Lower lobe of right lung (tissue), 2 donors: Measurements from ENCODE around the gene ZNF511. TPM values are rescaled to one million over a fixed set of nuclear protein-coding genes. Genes with fewer than 3 reads are reported as not detected.

Experiments used
- ATAC-seq, 2 donors: fragments of 200-7000 bp; cut with Tn5 transposase; one replicate each; pipeline ENCODE4 v1.9.1; 2020 to 2022; ENCODE audit warnings: mild to moderate bottlenecking in 2 of 2, moderate library complexity in 2 of 2
- DNase-seq: peaks from one replicate; pipeline ENCODE4 v3.0.0-alpha.2; 2020
- H3K27ac ChIP-seq: fragments of 200-600 bp; one replicate; pipeline ENCODE4 v1.8.0; 2022
- H3K27me3 ChIP-seq: fragments of 200-600 bp; one replicate; pipeline ENCODE4 v1.8.0; 2022; ENCODE audit warnings: low read depth
- H3K36me3 ChIP-seq: fragments of 200-600 bp; one replicate; pipeline ENCODE4 v1.8.0; 2022; ENCODE audit warnings: mild to moderate bottlenecking
- H3K4me1 ChIP-seq: fragments of 200-600 bp; one replicate; pipeline ENCODE4 v1.8.0; 2022
- H3K4me3 ChIP-seq: fragments of 200-600 bp; one replicate; pipeline ENCODE4 v1.8.0; 2022; ENCODE audit warnings: mild to moderate bottlenecking
- H3K9me3 ChIP-seq: fragments of 200-600 bp; one replicate; pipeline ENCODE4 v1.8.0; 2022
- CTCF ChIP-seq: fragments of 200-600 bp; IDR thresholded peaks from one replicate; pipeline ENCODE4 v1.8.0; 2022; ENCODE audit warnings: antibody characterized with exemption, mild to moderate bottlenecking
- intact Hi-C: fragments of 100-400 bp; cut with DNase I; formaldehyde crosslinking; loops from one replicate; pipeline ENCODE4 v1.11.0; 2022
- long read RNA-seq: library from polyadenylated mRNA; unstranded; transcript quantifications from one replicate; pipeline ENCODE4 v2.0.0, GENCODE V29; 2021
- total RNA-seq: library from RNA; stranded (reverse); fragmentation: NEBNext Ultra II Directional; extraction: Animal tissue kit (Norgen Biotek cat#: 25700); gene quantifications from one replicate; pipeline ENCODE4 v1.2.1, GENCODE V29; 2021
- donor health status: DM: no; HTN: yes; CAD: no; lungs with severe emphysema.

The ZNF511 gene
- 44.8 TPM for total RNA-seq
- long read RNA-seq, transcript ZNF511-202 (6 exons, 1,520 nt) = major isoform, 53 of 71 reads
- long read RNA-seq, transcript ZNF511-201 (5 exons, 2,004 nt) = minor isoform, 8 of 71 reads
- long read RNA-seq, partial matches to known transcripts = 1 of 71 reads
- long read RNA-seq, other reads (novel, unspliced or antisense) = 9 of 71 reads

GRCh38 chr10:133308421-133309099, at the start of gene ZNF511, which contains the start of gene TUBGCP2:
TSS of gene ZNF511 (plus strand) at chr10:133308914. CDS start at chr10:133308944, 30 bp downstream.
TSS of gene TUBGCP2 (minus strand) at chr10:133308872. CDS start at chr10:133302941, 5,931 bp downstream.
- DNase-seq (peak; percentile 90), ATAC-seq (peak; percentile 93 to 94)
- intact Hi-C loops = no loop called here
- Histone ChIP-seq H3K4me3 (peak within 1 kb of the TSS; percentile 96), H3K9me3 (no peaks in the 10 kb centered on the region), H3K27me3 (no peaks in the 10 kb centered on the region), H3K36me3 (peaks cover 40% of the 10 kb centered on the region), H3K27ac (peak within 1 kb of the TSS; percentile 99), H3K4me1 (peaks cover 28% of the 10 kb centered on the region)
- no peak for TF ChIP-seq CTCF

- Histone ChIP-seq H3K27me3 (no peaks in the 10 kb centered on the region), H3K27ac (peak overlapping the region; percentile 87), H3K4me3 (no peak overlapping the region), H3K36me3 (no peaks in the 10 kb centered on the region), H3K9me3 (no peaks in the 10 kb centered on the region), H3K4me1 (peaks cover 63% of the 10 kb centered on the region)
- intact Hi-C loops = no loop called here
- TF ChIP-seq CTCF = no peak
- ATAC-seq (no peak), DNase-seq (no peak)
These were observed 49.1 kb upstream of the ZNF511 start for GRCh38 chr10:133259602-133259989.

GRCh38 chr10:133260895-133261725, 47.6 kb upstream of the ZNF511 start:
- H3K4me1 ChIP-seq = peaks cover 63% of the 10 kb centered on the region
- ATAC-seq (peak; percentile 57 to 58), DNase-seq (peak; percentile 85)
- H3K9me3 ChIP-seq = no peaks in the 10 kb centered on the region
- H3K4me3 ChIP-seq = peak overlapping the region; percentile 65
- intact Hi-C loops = no loop called here
- peak overlapping the region; percentile 93 for H3K27ac ChIP-seq
- TF ChIP-seq CTCF = no peak
- no peaks in the 10 kb centered on the region for H3K36me3 ChIP-seq
- H3K27me3 ChIP-seq = no peaks in the 10 kb centered on the region

GRCh38 chr10:133261726-133262325, 46.9 kb upstream of the ZNF511 start:
- TF ChIP-seq CTCF = no peak
- Histone ChIP-seq H3K27me3 (no peaks in the 10 kb centered on the region), H3K36me3 (no peaks in the 10 kb centered on the region), H3K4me1 (peaks cover 62% of the 10 kb centered on the region), H3K9me3 (no peaks in the 10 kb centered on the region), H3K27ac (peak overlapping the region; percentile 93), H3K4me3 (peak overlapping the region; percentile 65)
- ATAC-seq = peak; percentile 83 to 84
- DNase-seq = peak; percentile 94
- intact Hi-C loops = no loop called here

- no peak overlapping the region for H3K4me3 ChIP-seq
- H3K27me3 ChIP-seq = no peaks in the 10 kb centered on the region
- H3K36me3 ChIP-seq = no peaks in the 10 kb centered on the region
- no peak for TF ChIP-seq CTCF
- ATAC-seq = no peak
- no peak for DNase-seq
- H3K27ac ChIP-seq = no peak overlapping the region
- intact Hi-C loops = no loop called here
- peaks cover 53% of the 10 kb centered on the region for H3K4me1 ChIP-seq
- no peaks in the 10 kb centered on the region for H3K9me3 ChIP-seq
These were observed 46.0 kb upstream of the ZNF511 start for GRCh38 chr10:133262696-133263095.
